Measurements from ENCODE around the gene MFSD6. TPM values are rescaled to one million over a fixed set of nuclear protein-coding genes. Genes with fewer than 3 reads are reported as not detected.

MFSD6 gene
- total RNA-seq, 1 donor = 77.1 TPM

- Histone ChIP-seq H3K4me3 (ENCODE audit: low read length) (no peak overlapping the region), H3K4me1 (ENCODE audit: insufficient read depth, low read length) (peaks cover 15% of the 10 kb centered on the region), H3K27me3 (ENCODE audit: insufficient read depth, low read length) (no peaks in the 10 kb centered on the region), H3K9me3 (ENCODE audit: low read depth, low read length) (no peaks in the 10 kb centered on the region)
Measured at GRCh38 chr2:190443055-190443454, 34.9 kb downstream of the MFSD6 start.

DNA sequence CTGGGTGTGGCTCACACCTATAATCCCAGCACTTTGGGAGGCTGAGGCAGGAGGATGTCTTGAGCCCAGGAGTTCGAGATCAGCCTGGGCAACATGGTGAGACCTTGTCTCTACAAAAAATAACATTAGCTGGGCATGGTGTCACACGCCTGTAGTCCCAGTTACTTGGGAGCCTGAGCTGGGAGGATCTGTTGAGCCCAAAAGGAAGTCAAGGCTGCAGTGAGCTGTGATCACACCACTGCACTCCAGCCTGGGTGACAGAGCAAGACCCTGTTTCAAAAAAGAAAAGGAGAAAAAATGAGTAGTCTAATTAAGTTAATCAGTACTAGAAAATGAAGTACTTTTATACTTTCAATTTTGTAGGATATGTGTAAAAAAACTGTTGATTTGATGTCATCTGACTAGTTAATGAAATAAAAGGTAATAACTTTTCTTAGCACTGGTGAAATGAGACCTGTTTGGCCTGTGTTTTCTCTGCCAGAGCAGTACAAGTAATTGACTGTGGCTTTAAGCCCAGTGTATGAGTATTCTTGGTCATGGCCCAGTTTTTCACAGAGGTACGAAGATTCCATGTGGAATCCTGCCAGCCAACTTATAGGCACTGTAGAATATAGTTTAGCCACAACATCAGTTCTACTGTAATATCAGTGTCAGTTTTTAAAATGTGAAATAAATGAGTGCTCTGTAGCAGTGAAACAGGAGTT is 35.8 kb downstream of the MFSD6 start:
- Histone ChIP-seq H3K4me1 (ENCODE audit: insufficient read depth, low read length) (peaks cover 15% of the 10 kb centered on the region), H3K27me3 (ENCODE audit: insufficient read depth, low read length) (no peaks in the 10 kb centered on the region), H3K4me3 (ENCODE audit: low read length) (no peak overlapping the region), H3K9me3 (ENCODE audit: low read depth, low read length) (no peaks in the 10 kb centered on the region)

DNA sequence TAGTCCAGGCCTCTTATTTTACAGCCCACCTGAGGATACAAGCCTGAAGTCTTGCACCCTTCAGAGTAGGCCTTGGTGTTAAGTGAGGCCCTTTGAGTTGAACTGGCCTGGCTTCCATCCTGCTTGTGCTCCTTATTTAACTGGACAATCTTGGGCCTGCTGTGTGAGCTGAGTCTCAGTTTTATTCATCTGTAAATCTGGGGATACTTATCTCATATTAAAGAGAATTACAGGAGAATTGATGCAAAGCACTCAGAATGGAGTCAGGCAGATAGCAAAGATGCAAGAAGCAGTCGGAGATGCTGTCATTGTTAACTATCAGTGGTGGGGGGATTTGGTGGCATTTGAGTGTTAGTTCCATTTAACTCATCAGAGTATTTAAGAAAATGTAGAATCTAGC is 36.8 kb downstream of the MFSD6 start:
- Histone ChIP-seq H3K4me1 (ENCODE audit: insufficient read depth, low read length) (peaks cover 15% of the 10 kb centered on the region), H3K27me3 (ENCODE audit: insufficient read depth, low read length) (no peaks in the 10 kb centered on the region), H3K4me3 (ENCODE audit: low read length) (no peak overlapping the region), H3K9me3 (ENCODE audit: low read depth, low read length) (no peaks in the 10 kb centered on the region)

DNA sequence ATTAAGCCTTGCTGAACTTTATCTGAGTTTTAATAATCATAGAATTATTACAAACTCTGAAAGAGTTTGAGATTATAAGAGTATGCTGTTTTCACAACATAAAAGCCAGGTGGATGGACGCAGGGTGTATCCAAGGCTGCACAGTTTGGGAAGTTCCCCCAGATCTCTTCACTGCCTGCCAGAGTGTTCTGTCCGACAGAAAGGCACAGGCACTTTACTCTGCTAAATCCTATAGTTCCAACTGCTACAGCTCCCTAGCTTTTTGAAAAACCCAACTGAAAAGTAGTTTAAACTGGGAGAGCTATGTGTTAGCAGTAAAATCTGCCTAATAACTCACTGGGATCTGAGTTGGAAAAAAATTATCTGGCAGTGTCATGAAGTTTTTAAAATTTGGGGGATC is 38.0 kb downstream of the MFSD6 start:
- Histone ChIP-seq H3K9me3 (ENCODE audit: low read depth, low read length) (no peaks in the 10 kb centered on the region), H3K4me3 (ENCODE audit: low read length) (no peak overlapping the region), H3K27me3 (ENCODE audit: insufficient read depth, low read length) (no peaks in the 10 kb centered on the region), H3K4me1 (ENCODE audit: insufficient read depth, low read length) (peaks cover 9% of the 10 kb centered on the region)

DNA sequence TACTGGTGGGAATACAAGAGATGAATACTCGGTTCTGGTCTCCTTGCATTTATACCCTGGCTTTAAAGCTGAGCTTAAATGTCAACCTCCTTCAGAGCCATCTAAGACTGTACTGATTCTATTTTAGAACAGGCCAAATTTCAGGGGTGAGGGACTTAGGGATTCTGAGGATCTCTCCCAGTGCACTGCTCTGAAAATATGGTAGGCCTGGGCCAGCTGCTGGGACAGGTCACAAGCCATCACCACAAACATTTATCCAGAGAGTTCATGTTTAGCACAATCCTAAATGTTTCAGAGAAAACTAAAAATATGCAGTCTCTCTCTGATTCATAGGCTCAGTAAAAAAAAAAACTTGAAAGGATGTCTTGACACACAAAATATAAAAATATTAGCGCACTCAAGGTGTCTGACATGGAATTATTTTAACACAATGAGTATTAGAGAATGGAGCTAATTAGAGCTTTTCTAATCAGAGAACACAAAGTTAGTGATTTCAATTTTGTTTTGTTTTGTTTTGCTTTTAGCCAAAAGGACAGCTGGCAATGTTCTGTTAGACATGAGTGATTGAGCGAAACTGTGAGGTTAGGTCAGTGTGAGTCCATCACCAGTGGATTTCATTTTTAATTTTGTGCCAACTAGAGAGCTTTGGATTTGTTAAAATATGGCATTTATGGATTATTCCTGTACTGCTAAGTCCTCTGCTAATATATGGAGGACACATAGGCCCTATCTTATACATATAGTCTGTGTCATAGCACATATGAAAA is 38.8 kb downstream of the MFSD6 start:
- peaks cover 4% of the 10 kb centered on the region for H3K4me1 ChIP-seq (ENCODE audit: insufficient read depth, low read length)
- no peaks in the 10 kb centered on the region for H3K27me3 ChIP-seq (ENCODE audit: insufficient read depth, low read length)
- H3K4me3 ChIP-seq (ENCODE audit: low read length) = no peak overlapping the region
- no peaks in the 10 kb centered on the region for H3K9me3 ChIP-seq (ENCODE audit: low read depth, low read length)

DNA sequence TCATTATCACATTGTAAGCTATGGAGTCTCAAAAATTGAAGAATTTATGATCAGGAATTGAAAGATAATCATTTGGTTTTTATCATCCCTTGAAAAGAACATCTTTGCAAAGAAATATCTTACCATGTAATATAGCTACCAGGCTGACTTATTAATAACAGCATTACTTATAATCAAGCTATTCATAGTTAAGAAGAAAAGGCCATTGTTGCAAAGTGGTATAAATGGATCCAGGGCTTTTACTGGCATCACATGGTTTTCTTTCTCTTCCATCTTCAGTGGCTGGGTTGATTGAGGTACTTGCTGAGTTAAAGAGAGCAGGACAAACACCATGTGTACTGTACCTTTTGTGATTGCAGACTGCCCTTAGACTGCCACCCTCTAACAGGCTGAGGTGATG is 39.6 kb downstream of the MFSD6 start:
- H3K9me3 ChIP-seq (ENCODE audit: low read depth, low read length) = no peaks in the 10 kb centered on the region
- no peaks in the 10 kb centered on the region for H3K27me3 ChIP-seq (ENCODE audit: insufficient read depth, low read length)
- peaks cover 4% of the 10 kb centered on the region for H3K4me1 ChIP-seq (ENCODE audit: insufficient read depth, low read length)
- no peak overlapping the region for H3K4me3 ChIP-seq (ENCODE audit: low read length)

DNA sequence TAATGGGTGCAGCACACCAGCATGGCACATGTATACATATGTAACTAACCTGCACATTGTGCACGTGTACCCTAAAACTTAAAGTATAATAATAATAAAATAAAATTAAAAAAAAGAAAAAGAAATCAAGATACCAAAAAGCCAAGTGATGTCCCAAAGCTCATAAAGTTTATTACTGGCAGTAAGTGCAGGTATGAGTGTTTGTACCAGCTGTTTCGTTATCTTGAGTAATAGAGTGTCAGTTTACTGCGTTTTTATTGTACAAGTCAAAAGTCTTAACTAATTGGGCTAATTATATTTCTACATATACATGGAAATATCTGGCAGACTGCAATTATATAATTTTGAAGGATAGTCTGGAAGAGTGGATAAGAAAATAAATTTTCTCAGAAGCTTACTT is 41.8 kb downstream of the MFSD6 start:
- Histone ChIP-seq H3K4me1 (ENCODE audit: insufficient read depth, low read length) (no peaks in the 10 kb centered on the region), H3K9me3 (ENCODE audit: low read depth, low read length) (no peaks in the 10 kb centered on the region), H3K4me3 (ENCODE audit: low read length) (no peak overlapping the region), H3K27me3 (ENCODE audit: insufficient read depth, low read length) (no peaks in the 10 kb centered on the region)

DNA sequence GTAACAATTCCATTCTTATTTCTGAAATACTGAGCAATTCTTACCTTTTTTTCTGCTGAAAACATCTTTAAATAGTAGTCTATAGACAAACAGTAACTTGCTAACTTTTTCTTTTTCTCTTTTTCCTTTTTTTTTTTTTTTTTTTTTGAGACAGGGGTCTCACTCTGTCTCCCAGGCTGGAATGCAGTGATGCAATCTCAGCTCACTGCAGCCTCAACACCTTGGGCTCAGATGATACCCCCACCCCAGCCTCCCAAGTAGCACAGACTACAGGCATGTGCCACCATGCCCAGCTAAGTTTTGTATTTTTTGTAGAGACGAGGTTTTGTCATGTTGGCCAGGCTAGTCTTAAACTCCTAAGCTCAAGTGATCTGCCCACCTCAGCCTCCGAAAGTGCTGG is 42.2 kb downstream of the MFSD6 start:
- H3K9me3 ChIP-seq (ENCODE audit: low read depth, low read length) = no peaks in the 10 kb centered on the region
- no peaks in the 10 kb centered on the region for H3K27me3 ChIP-seq (ENCODE audit: insufficient read depth, low read length)
- H3K4me3 ChIP-seq (ENCODE audit: low read length) = no peak overlapping the region
- H3K4me1 ChIP-seq (ENCODE audit: insufficient read depth, low read length) = no peaks in the 10 kb centered on the region

DNA sequence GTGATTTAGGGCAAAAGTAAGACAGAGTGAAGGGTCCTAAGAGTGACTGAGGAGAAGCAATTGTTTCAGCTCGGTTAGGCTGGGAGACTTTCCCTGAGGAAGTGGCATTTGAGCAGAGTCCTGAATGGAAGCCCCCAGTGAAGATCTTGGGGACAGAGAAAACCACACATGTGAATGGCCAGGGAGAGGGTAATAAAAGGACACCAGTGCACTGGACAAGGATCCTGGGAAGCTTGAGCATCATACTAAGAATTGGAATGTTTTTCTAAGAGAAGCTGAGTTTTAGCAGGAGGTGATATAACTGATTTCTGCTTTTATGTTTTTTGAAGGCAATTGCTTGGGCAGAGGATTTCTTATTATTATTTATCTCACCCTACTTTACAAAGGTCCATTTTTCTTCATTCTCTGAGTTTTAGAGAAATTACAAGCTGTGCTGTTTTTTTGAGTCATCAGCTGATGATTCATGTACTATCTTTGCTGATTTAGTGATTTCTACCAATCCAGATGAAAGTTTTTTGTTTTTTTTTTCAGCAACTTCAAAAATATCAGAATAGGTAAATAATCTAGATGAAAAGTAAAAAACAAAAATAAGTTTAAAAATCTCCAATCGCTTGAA is 43.5 kb downstream of the MFSD6 start:
- Histone ChIP-seq H3K9me3 (ENCODE audit: low read depth, low read length) (no peaks in the 10 kb centered on the region), H3K4me1 (ENCODE audit: insufficient read depth, low read length) (peaks cover 4% of the 10 kb centered on the region)

GRCh38 chr2:190452433-190452832 is 44.3 kb downstream of the MFSD6 start:
- Histone ChIP-seq H3K4me3 (ENCODE audit: low read length) (no peak overlapping the region), H3K9me3 (ENCODE audit: low read depth, low read length) (no peaks in the 10 kb centered on the region)

More for the DNA sequence above, 43.5 kb downstream of the MFSD6 start:
- H3K4me3 ChIP-seq (ENCODE audit: low read length) = no peak overlapping the region
- H3K27me3 ChIP-seq (ENCODE audit: insufficient read depth, low read length) = no peaks in the 10 kb centered on the region

DNA sequence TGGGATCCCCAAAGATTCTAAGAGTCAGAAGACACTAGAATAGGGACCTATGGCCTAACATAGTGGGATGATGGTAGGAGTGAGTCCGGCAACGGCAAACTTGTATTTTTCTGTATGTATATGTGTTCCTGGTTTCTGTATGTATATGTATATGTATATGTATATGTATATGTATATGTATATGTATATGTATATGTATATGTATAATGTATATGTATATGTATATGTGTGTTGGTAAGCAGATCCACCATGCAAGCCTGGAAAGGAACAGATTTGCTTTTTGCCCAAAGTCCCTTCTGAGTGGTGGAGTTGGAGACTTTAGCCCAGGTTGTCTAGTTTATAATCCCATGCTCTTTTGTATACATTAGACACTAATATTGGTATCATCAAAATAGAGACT is 46.6 kb downstream of the MFSD6 start:
- H3K4me1 ChIP-seq (ENCODE audit: insufficient read depth, low read length) = peaks cover 4% of the 10 kb centered on the region
- no peak overlapping the region for H3K4me3 ChIP-seq (ENCODE audit: low read length)
- H3K27me3 ChIP-seq (ENCODE audit: insufficient read depth, low read length) = no peaks in the 10 kb centered on the region
- H3K9me3 ChIP-seq (ENCODE audit: low read depth, low read length) = no peaks in the 10 kb centered on the region

More at GRCh38 chr2:190452433-190452832, 44.3 kb downstream of the MFSD6 start:
- H3K27me3 ChIP-seq (ENCODE audit: insufficient read depth, low read length) = no peaks in the 10 kb centered on the region
- H3K4me1 ChIP-seq (ENCODE audit: insufficient read depth, low read length) = peaks cover 4% of the 10 kb centered on the region

DNA sequence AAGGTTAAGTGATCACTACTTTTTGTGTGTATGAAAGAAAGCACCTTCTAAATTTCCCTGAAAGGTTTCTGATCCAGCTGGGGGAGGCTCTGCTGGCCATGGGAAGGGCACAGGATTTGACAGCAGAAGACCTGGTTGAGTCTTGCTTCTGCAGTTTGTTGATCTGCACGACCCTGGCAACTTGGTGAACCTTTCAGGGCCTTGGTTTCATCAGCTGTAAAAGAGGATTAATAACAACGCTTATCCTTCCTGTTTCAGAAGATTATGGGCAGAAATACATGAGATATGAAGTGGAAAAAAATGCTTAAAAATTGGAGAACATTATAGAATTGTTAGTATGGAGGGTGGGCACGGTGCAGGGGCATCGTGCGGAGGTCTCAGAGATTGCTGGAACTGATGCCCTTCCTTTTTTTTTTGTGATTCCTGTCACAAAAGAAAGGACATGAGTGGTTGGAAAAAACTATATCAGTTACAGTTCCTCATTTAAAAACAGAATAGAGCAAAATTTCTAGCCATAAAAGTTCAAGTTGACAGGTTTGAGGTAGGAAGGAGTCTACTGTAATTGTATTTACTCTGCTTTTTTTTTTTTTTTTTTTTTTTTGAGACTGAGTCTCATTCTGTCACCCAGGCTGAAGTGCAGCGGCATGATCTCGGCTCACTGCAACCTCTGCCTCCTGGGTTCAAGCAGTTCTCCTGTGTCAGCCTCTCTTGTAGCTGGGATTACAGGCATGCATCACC is 47.4 kb downstream of the MFSD6 start:
- peaks cover 4% of the 10 kb centered on the region for H3K4me1 ChIP-seq (ENCODE audit: insufficient read depth, low read length)

GRCh38 chr2:190456833-190457232 is 48.7 kb downstream of the MFSD6 start:
- H3K9me3 ChIP-seq (ENCODE audit: low read depth, low read length) = no peaks in the 10 kb centered on the region
- H3K27me3 ChIP-seq (ENCODE audit: insufficient read depth, low read length) = no peaks in the 10 kb centered on the region
- H3K4me1 ChIP-seq (ENCODE audit: insufficient read depth, low read length) = peaks cover 4% of the 10 kb centered on the region
- no peak overlapping the region for H3K4me3 ChIP-seq (ENCODE audit: low read length)

More for the DNA sequence above, 47.4 kb downstream of the MFSD6 start:
- Histone ChIP-seq H3K4me3 (ENCODE audit: low read length) (no peak overlapping the region), H3K27me3 (ENCODE audit: insufficient read depth, low read length) (no peaks in the 10 kb centered on the region), H3K9me3 (ENCODE audit: low read depth, low read length) (no peaks in the 10 kb centered on the region)

DNA sequence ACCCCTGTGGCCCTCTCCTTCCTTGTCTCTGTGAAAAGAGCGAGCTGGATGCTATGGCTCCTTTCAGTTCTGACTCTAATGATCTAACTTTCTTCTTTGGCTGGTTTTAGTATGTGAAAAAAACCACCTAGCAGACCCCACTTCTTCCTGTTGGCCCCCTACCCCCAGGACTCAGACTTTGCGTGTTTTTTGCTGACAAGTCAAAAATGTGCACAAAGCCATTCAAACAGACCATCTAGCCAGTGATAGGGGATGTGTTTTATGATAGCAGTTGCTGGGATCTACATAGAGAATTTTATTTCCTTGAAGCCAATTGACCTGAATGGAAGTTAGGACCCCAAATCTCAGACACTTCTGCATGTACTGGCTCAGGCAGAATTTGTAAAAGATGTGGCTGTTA is 49.1 kb downstream of the MFSD6 start:
- H3K4me3 ChIP-seq (ENCODE audit: low read length) = no peak overlapping the region
- H3K4me1 ChIP-seq (ENCODE audit: insufficient read depth, low read length) = peaks cover 4% of the 10 kb centered on the region
- H3K27me3 ChIP-seq (ENCODE audit: insufficient read depth, low read length) = no peaks in the 10 kb centered on the region
- H3K9me3 ChIP-seq (ENCODE audit: low read depth, low read length) = no peaks in the 10 kb centered on the region

All from mononuclear cell (primary cell).